HFFc6 (cell line): Measurements from ENCODE around the gene TMEM87A. TPM values are rescaled to one million over a fixed set of nuclear protein-coding genes. Genes with fewer than 3 reads are reported as not detected.

Source experiments
- DNase-seq: peaks from one replicate; pipeline ENCODE4 v3.0.0-alpha.2; 2018
- H3K27ac Mint-ChIP-seq: 2 replicates; pipeline ENCODE4 v1.8.0; 2020; ENCODE audit warnings: mild to moderate bottlenecking, mixed read lengths
- H3K27me3 Mint-ChIP-seq: 2 replicates; pipeline ENCODE4 v1.8.0; 2021; ENCODE audit warnings: mild to moderate bottlenecking, moderate library complexity, mixed read lengths; ENCODE audit not compliant: insufficient read depth
- H3K36me3 Mint-ChIP-seq: 2 replicates; pipeline ENCODE4 v1.8.0; 2021; ENCODE audit warnings: low read depth, mixed read lengths
- H3K4me1 Mint-ChIP-seq: 2 replicates; pipeline ENCODE4 v1.8.0; 2020; ENCODE audit warnings: low read depth, mixed read lengths
- H3K4me3 Mint-ChIP-seq: 2 replicates; pipeline ENCODE4 v1.8.0; 2020; ENCODE audit warnings: mild to moderate bottlenecking, moderate library complexity, mixed read lengths
- H3K9me3 Mint-ChIP-seq: 2 replicates; pipeline ENCODE4 v1.8.0; 2020; ENCODE audit warnings: mild to moderate bottlenecking, mixed read lengths
- CTCF ChIP-seq: fragments of 200-600 bp; sonication (generic); IDR thresholded peaks from 2 replicates; pipeline ENCODE4 v1.5.0; 2021; ENCODE audit warnings: antibody characterized with exemption, mild to moderate bottlenecking
- microRNA-seq: library from miRNA; unstranded; fragments of <30 nt; microRNA quantifications from one replicate; pipeline ENCODE4, GENCODE V29; 2019
- total RNA-seq, 6 experiments: library from RNA; stranded (reverse); fragmentation: NEBNext Ultra II Directional; extraction: Animal tissue kit (Norgen Biotek cat#: 25700); gene quantifications; 2 replicates in 1 of 6; 3 replicates in 5 of 6; pipeline ENCODE4 v1.2.3, GENCODE V29; 2021

TMEM87A gene
- total RNA-seq, 6 experiments from 2014 or later: 37.7 to 43.5 (median 40.1) TPM

- no peaks in the 10 kb centered on the region; the same call in 1 of the 2 replicates for H3K27me3 Mint-ChIP-seq
- no peaks in the 10 kb centered on the region for H3K9me3 Mint-ChIP-seq
- H3K27ac Mint-ChIP-seq: no peak overlapping the region; the same call in 1 of the 2 replicates
- no peak for DNase-seq
- no peak for TF ChIP-seq CTCF
- peaks cover 41% of the 10 kb centered on the region for H3K36me3 Mint-ChIP-seq
- H3K4me3 Mint-ChIP-seq: no peak overlapping the region
- peaks cover 12% of the 10 kb centered on the region for H3K4me1 Mint-ChIP-seq
Observed at GRCh38 chr15:42163947-42164550, 109.2 kb downstream of the TMEM87A start.

- no peak overlapping the region for H3K27ac Mint-ChIP-seq
- no peaks in the 10 kb centered on the region; the same call in 1 of the 2 replicates for H3K27me3 Mint-ChIP-seq
- no peak overlapping the region for H3K4me3 Mint-ChIP-seq
- peaks cover 18% of the 10 kb centered on the region for H3K4me1 Mint-ChIP-seq
- no peak for TF ChIP-seq CTCF
- no peak for DNase-seq
- H3K9me3 Mint-ChIP-seq: no peaks in the 10 kb centered on the region
- H3K36me3 Mint-ChIP-seq: peaks cover 46% of the 10 kb centered on the region
Observed at GRCh38 chr15:42163291-42163690, 109.9 kb downstream of the TMEM87A start.

Small RNA genes within 50 kb of the gene (microRNA-seq; reads per million reads assigned to microRNA genes)
- gene MIR627: 40.2 reads per million, percentile 36 among the genes with 10 or more reads in this experiment

Other genes with a start within 250 kb of the TMEM87A start
- gene PLA2G4D, start 178.9 kb downstream of the TMEM87A start, total RNA-seq: not detected
- gene PLA2G4F, start 116.8 kb downstream of the TMEM87A start, total RNA-seq: not detected
- gene VPS39, start 65.1 kb downstream of the TMEM87A start, total RNA-seq: 10 to 100 TPM; 51.1 to 58.5 (median 52.8) TPM
- 10 to 100 TPM; 23.7 to 30.8 (median 29.5) TPM for gene GANC, start 232 bp downstream of the TMEM87A start, total RNA-seq
- gene CAPN3, start 86.1 kb upstream of the TMEM87A start, total RNA-seq: 1 to 10 TPM in 5 of 6 experiments, under 1 TPM in 1; 0.81 to 1.9 (median 1.5) TPM
- gene ZNF106, start 217.7 kb upstream of the TMEM87A start, total RNA-seq: 10 to 100 TPM; 51.5 to 58.9 (median 56.1) TPM
- 10 to 100 TPM; 48.1 to 65.7 (median 55.8) TPM for gene SNAP23, start 222.2 kb upstream of the TMEM87A start, total RNA-seq